Panc1 (cell line): ENCODE measurements around the gene CFAP74. TPM values are rescaled to one million over a fixed set of nuclear protein-coding genes. Genes with fewer than 3 reads are reported as not detected.

Experiments used
- ATAC-seq: fragments of 200-7000 bp; cut with Tn5 transposase; 2 replicates; pipeline ENCODE4 v1.9.1; 2020; ENCODE audit warnings: mild to moderate bottlenecking, moderate library complexity
- BruUV-seq: library from RNA; stranded (reverse); fragments of 400-500 nt; replicated peaks from 2 replicates; lab custom pipeline; 2021; lab: Mats Ljungman, UMichigan
- CTCF ChIA-PET: fragments of 300-600 bp; sonication (Branson Sonifier 250); formaldehyde crosslinking; loops from one replicate; lab custom pipeline; 2022; ENCODE audit warnings: antibody characterized with exemption; lab: Charles Lee
- POLR2A ChIA-PET: fragments of 300-600 bp; sonication (Branson Sonifier 250); formaldehyde crosslinking; loops from one replicate; lab custom pipeline; 2022; ENCODE audit warnings: antibody characterized with exemption; lab: Charles Lee
- DNase-seq: peaks from one replicate; pipeline ENCODE4 v3.0.0-alpha.2; 2010; ENCODE audit warnings: low read depth, low spot score
- H3K27ac ChIP-seq: 2 replicates; pipeline ENCODE4 v1.5.1; 2011; ENCODE audit warnings: mild to moderate bottlenecking, low read length, inconsistent platforms
- H3K27me3 ChIP-seq: fragments of 200-500 bp; sonication (Bioruptor generic); 2 replicates; pipeline ENCODE4 v1.6.0; 2014; ENCODE audit warnings: low read length, inconsistent platforms; ENCODE audit not compliant: control insufficient read depth, insufficient read depth
- H3K36me3 ChIP-seq: fragments of 200-500 bp; sonication (Bioruptor generic); 2 replicates; pipeline ENCODE4 v1.5.1; 2014; ENCODE audit warnings: inconsistent platforms, mild to moderate bottlenecking, low read length, moderate library complexity; ENCODE audit not compliant: control insufficient read depth, insufficient read depth
- H3K4me1 ChIP-seq: 2 replicates; pipeline ENCODE4 v1.5.1; 2011; ENCODE audit warnings: inconsistent platforms, mild to moderate bottlenecking, low read length, moderate library complexity; ENCODE audit not compliant: control insufficient read depth, insufficient read depth
- H3K4me3 ChIP-seq, 2 experiments: 2 replicates each; pipeline ENCODE4 v1.5.1; 2011 to 2012; ENCODE audit warnings: low read depth in 2 of 2, low read length in 2 of 2, mild to moderate bottlenecking in 2 of 2, inconsistent platforms in 1 of 2, moderate library complexity in 1 of 2
- H3K9me3 ChIP-seq: fragments of 200-500 bp; sonication (Bioruptor generic); 2 replicates; pipeline ENCODE4 v1.5.1; 2014; ENCODE audit warnings: low read depth, mild to moderate bottlenecking, inconsistent platforms, low read length, moderate library complexity; ENCODE audit not compliant: control insufficient read depth, insufficient read depth
- POLR2AphosphoS5 ChIP-seq: IDR thresholded peaks from 2 replicates; pipeline ENCODE4 v1.6.1; 2012; ENCODE audit warnings: mild to moderate bottlenecking, low read depth, low read length, moderate library complexity
- SIN3A ChIP-seq: IDR thresholded peaks from 2 replicates; pipeline ENCODE4 v1.6.1; 2012; ENCODE audit warnings: low read depth, mild to moderate bottlenecking, low read length, moderate library complexity, borderline replicate concordance; ENCODE audit not compliant: insufficient read depth
- TCF7L2 ChIP-seq: IDR thresholded peaks from 2 replicates; pipeline ENCODE4 v1.6.1; 2011; ENCODE audit warnings: mild to moderate bottlenecking, low read depth, low read length, inconsistent platforms
- in situ Hi-C: cut with HindIII; loops from 2 replicates; pipeline ENCODE4 v1.10.0; 2016; ENCODE audit warnings: low sequenced_read_pairs, low pct_unique_long_range_greater_than_20kb
- intact Hi-C: fragments of 100-400 bp; cut with micrococcal nuclease; formaldehyde crosslinking; loops from one replicate; pipeline ENCODE4 v1.10.0; 2022; ENCODE audit not compliant: unreplicated experiment
- total RNA-seq: library from RNA; stranded (reverse); gene quantifications from one replicate; pipeline ENCODE4 v1.2.1, GENCODE V29; 2021; ENCODE audit not compliant: unreplicated experiment
- TF ChIP-seq, protein P1 (sequence below), 2 experiments: IDR thresholded peaks; 2 replicates each; pipeline ENCODE4 v1.6.1; 2011 to 2012; ENCODE audit warnings: low read depth in 2 of 2, control low read depth in 1 of 2, low read length in 1 of 2, mild to moderate bottlenecking in 1 of 2, moderate library complexity in 1 of 2; ENCODE audit not compliant: insufficient read depth in 1 of 2
- TF ChIP-seq, protein P2 (sequence below): fragments of 450-650 bp; IDR thresholded peaks from 2 replicates; pipeline ENCODE4 v1.5.1; 2017; ENCODE audit warnings: mild to moderate bottlenecking

Gene CFAP74
- total RNA-seq, 1 experiment from 2014 or later = not detected

DNA sequence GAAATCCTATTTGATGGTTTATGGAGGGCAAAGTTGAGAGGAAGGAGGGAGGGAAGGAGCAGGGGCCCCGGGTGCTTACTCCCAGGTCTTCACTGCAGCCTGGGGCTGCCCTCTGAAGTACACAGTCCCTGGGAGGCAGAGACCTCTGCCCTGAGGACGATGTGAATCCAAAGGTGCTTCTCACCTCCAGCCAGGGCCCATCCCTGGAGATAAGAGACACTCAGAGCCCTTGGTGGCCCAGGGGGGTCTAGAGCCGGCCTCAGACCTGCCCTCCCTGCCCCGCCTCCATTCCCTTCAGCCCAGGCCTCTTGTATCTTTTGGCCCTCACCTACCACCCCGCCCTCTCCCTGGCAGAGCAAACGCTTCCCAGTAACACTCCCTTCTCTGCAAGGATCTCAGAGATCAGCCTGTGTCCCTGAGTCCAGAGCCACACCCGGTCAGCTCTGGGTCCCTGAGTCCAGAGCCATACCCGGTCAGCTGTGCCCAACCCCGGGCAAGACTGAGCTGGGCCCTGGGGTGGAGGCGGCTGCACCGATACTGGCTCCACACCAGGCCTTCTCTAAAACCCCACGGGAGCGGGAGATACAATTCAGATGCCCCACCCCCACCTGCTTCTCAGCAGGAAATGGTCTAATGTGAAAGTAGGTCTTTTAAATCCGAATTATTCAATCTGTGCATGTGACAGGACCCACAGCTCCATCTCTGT lies 109.1 kb downstream of the CFAP74 start:
- in situ Hi-C loops (no loop called here), intact Hi-C loops (no loop called here)
- BruUV-seq = no TSS peak
- CTCF ChIA-PET = no interaction called here
- Histone ChIP-seq H3K27me3 (no peaks in the 10 kb centered on the region), H3K4me3 (no peak overlapping the region), H3K36me3 (peaks cover 2% of the 10 kb centered on the region; the same call in 1 of the 2 replicates), H3K27ac (peak overlapping the region; percentile 17; the same call in 1 of the 2 replicates), H3K9me3 (no peaks in the 10 kb centered on the region), H3K4me1 (peaks cover 29% of the 10 kb centered on the region)
- DNase-seq (no peak), ATAC-seq (no peak)
- TF ChIP-seq, protein P1, sequence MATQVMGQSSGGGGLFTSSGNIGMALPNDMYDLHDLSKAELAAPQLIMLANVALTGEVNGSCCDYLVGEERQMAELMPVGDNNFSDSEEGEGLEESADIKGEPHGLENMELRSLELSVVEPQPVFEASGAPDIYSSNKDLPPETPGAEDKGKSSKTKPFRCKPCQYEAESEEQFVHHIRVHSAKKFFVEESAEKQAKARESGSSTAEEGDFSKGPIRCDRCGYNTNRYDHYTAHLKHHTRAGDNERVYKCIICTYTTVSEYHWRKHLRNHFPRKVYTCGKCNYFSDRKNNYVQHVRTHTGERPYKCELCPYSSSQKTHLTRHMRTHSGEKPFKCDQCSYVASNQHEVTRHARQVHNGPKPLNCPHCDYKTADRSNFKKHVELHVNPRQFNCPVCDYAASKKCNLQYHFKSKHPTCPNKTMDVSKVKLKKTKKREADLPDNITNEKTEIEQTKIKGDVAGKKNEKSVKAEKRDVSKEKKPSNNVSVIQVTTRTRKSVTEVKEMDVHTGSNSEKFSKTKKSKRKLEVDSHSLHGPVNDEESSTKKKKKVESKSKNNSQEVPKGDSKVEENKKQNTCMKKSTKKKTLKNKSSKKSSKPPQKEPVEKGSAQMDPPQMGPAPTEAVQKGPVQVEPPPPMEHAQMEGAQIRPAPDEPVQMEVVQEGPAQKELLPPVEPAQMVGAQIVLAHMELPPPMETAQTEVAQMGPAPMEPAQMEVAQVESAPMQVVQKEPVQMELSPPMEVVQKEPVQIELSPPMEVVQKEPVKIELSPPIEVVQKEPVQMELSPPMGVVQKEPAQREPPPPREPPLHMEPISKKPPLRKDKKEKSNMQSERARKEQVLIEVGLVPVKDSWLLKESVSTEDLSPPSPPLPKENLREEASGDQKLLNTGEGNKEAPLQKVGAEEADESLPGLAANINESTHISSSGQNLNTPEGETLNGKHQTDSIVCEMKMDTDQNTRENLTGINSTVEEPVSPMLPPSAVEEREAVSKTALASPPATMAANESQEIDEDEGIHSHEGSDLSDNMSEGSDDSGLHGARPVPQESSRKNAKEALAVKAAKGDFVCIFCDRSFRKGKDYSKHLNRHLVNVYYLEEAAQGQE (IDR thresholded peaks at IDR 0.05; ENCODE audit: insufficient read depth in 1 of 2, low read depth in 2 of 2, low read length in 1 of 2) = no peak
- TF ChIP-seq, protein P2, sequence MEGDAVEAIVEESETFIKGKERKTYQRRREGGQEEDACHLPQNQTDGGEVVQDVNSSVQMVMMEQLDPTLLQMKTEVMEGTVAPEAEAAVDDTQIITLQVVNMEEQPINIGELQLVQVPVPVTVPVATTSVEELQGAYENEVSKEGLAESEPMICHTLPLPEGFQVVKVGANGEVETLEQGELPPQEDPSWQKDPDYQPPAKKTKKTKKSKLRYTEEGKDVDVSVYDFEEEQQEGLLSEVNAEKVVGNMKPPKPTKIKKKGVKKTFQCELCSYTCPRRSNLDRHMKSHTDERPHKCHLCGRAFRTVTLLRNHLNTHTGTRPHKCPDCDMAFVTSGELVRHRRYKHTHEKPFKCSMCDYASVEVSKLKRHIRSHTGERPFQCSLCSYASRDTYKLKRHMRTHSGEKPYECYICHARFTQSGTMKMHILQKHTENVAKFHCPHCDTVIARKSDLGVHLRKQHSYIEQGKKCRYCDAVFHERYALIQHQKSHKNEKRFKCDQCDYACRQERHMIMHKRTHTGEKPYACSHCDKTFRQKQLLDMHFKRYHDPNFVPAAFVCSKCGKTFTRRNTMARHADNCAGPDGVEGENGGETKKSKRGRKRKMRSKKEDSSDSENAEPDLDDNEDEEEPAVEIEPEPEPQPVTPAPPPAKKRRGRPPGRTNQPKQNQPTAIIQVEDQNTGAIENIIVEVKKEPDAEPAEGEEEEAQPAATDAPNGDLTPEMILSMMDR = no peak
- TF ChIP-seq TCF7L2 (no peak), POLR2AphosphoS5 (no peak), SIN3A (no peak)
- POLR2A ChIA-PET = interaction anchor here (0.8 kb wide), 1 partner anchor 14 kb away, joined by 10 read pairs; no protein-coding TSS in a partner anchor

DNA sequence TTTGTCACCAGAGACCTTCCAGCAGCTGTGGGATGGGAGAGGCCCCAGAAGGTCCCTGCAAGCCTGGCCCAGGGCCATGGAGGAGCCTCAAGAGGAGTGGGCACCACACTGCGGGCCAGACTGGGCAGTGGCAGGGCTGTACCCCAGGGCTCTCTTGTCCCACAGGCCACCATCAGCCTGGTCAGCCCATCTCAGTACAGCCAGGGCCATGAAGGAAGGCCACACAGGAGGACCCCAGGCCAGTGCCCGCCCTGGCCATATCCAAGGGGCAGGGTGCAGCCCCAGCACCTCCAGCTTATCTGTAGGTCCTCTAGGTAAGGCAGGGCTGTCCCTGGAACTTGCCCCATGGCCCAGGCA lies 109.6 kb downstream of the CFAP74 start:
- POLR2A ChIA-PET = no interaction called here
- intact Hi-C loops = no loop called here
- CTCF ChIA-PET = no interaction called here

More for the DNA sequence above, 109.6 kb downstream of the CFAP74 start:
- TF ChIP-seq TCF7L2 (no peak), SIN3A (no peak), POLR2AphosphoS5 (no peak)
- TF ChIP-seq, protein P1 (IDR thresholded peaks at IDR 0.05; ENCODE audit: insufficient read depth in 1 of 2, low read depth in 2 of 2, low read length in 1 of 2) = no peak
- TF ChIP-seq, protein P2 = no peak
- no TSS peak for BruUV-seq
- no peak for DNase-seq
- Histone ChIP-seq H3K4me1 (peaks cover 31% of the 10 kb centered on the region), H3K9me3 (no peaks in the 10 kb centered on the region), H3K36me3 (peaks cover 3% of the 10 kb centered on the region; the same call in 1 of the 2 replicates), H3K4me3 (no peak overlapping the region), H3K27me3 (no peaks in the 10 kb centered on the region), H3K27ac (no peak overlapping the region; the same call in 1 of the 2 replicates)
- in situ Hi-C loops = no loop called here
- ATAC-seq = no peak
